GM19397 (cell line): ENCODE data around the gene HOXA10.

Source experiments
- ATAC-seq: cut with Tn5 transposase; IDR thresholded peaks from one replicate; pipeline ENCODE4 v1.9.1; 2021; ENCODE audit warnings: mild to moderate bottlenecking, moderate library complexity; ENCODE audit not compliant: unreplicated experiment

The HOXA10 gene

DNA sequence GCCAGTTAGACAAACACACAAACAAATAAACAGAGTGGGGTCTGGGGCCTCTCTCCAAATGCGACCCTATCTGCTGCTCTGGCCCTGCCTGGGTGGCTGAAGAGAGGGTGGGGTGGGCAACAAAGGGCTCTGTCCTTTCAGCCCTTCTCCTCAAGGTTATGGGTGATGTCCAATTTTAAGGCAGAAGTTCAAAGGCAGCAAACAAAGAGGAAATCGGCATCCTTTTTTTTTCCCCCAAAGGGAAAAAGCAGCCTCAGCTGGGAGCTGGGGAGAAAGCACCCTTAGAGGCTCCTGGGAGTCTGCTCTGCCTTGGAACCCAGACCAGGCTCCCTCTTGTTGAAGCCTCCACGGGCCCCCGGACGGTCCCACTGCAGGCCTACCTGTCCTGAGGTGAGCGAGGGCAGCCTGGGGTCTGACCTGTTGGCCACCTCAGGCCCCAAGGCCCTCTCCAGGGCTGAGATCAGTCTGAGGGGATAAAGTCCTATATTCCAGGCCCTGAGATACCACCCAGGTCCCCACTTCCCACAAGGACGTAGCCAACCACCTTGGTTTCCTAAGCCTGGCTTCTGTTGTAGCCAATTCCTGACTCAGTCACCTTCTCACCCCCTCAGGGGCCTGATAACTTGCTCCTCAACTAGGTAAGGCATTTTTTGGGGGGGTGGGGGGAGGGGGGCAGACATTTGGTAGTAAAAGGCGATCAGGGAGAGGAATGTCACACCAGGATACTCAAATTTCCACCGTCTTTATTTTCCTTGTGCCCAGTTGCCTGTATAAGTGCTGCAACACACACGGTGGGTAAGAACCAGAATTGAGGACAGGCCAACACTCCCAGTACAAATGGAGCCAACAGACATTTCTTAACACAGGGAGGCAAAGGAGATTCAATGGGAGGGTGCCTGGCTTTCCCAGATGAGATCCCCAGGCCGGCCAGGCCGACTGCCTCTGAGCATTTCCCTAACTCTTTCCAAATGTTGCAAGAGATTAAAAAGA is 6.6 kb upstream of the HOXA10 start:
- ATAC-seq = no peak

DNA sequence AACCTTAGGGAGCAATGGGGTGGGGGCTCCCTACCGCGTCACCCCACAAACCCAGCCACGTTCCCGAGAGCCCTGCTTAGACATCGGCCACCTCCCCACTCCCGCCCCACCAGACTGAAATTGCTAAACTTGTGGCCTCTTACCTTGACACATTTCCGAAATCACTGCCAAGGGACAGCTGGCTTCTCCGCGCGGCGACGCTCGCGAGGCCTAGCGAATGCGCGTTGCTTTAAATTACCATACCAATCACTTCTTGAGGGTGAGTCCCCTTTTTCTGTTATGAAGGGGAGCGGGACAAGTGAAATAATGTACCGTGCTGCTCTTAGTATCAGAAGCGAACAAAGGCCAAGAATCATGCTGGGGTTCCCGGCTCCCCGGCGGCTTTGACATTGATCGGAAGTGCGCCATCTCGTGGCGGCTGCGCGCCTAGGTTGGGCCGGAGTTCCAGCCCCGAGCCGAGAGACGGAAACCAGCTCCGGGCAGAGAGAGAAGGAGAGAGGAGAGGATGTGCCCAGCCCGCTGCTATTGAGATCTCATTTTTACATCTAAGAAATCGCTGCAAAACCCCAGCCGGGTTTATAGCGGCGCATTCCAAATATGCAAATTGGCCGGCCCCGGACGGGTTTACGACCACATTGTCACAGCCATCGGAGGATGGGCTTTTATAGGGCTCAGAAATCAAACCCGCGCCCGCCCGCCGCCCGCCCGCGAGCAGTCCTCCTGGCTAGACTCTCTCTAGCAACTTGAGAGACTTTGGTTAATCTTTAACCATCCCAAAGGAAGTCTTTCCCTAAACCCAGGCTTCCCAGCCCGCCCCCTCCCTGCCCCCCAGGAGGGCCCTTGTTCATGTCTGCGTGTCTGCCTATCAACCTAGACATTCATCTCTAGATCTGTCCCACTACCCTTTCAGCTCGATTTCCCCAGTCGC is 5.6 kb upstream of the HOXA10 start:
- ATAC-seq = no peak

DNA sequence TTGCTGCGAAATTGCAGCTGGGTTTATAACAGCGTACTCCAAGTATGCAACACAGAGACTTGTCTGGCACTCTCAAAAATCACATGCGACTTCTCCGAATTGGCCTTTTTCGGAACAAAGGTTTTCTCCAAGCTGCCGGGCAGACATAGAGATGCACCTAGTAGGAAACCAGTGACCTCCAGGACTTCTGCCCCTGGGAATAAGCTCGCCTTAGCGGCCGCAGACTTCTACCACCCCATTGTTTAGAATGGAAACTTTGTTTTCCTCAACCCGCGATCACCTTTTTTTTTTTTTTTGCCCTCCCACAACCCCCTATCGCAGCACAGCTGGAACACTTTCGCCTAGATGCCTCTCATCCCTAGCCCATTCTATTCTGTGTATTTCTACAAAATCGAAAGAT is 4.9 kb upstream of the HOXA10 start:
- no peak for ATAC-seq

DNA sequence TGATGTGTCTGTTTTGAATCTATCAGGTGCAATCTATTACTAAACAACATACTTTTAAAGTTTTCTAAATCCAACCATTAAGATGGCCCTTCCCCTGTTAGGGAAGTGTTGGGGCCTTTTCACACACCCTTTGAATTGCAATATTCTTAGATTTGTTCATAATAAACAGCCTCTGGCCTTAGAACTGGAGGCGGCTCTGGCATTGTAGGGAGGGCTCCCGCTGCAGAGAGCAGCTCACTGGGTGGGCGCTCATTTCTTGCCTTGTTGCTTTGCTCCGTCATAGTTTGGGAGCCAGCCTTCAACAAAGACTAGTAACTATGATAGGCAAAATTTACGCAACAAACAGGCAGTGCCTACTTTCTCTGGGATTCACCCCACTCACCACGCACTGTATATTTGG is 4.2 kb upstream of the HOXA10 start:
- ATAC-seq = no peak

DNA sequence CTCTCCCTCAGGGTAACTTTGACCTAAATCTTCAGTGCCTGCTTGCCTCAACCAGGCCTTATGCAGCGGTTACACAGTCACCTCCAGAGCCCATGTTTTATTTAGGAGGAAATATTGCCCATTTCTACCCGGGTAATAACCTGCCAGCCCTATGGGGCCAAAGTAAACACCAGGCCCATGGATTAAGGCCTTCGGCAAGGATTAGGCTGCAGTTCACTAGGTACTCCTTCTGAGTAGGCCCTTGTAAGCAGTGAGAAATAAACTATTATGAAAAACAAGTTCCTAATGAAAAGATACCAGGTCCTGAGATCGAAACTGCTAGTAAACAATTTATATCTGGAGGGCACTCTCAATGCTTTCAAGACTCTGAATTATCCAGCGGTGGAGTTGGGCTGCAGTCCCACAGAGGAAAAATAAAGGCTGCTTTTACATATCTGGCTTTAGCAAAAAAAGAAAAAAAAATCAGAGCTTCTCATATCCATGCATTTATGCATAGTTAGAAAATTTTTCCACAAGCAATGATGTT is 3.7 kb upstream of the HOXA10 start:
- ATAC-seq = no peak

DNA sequence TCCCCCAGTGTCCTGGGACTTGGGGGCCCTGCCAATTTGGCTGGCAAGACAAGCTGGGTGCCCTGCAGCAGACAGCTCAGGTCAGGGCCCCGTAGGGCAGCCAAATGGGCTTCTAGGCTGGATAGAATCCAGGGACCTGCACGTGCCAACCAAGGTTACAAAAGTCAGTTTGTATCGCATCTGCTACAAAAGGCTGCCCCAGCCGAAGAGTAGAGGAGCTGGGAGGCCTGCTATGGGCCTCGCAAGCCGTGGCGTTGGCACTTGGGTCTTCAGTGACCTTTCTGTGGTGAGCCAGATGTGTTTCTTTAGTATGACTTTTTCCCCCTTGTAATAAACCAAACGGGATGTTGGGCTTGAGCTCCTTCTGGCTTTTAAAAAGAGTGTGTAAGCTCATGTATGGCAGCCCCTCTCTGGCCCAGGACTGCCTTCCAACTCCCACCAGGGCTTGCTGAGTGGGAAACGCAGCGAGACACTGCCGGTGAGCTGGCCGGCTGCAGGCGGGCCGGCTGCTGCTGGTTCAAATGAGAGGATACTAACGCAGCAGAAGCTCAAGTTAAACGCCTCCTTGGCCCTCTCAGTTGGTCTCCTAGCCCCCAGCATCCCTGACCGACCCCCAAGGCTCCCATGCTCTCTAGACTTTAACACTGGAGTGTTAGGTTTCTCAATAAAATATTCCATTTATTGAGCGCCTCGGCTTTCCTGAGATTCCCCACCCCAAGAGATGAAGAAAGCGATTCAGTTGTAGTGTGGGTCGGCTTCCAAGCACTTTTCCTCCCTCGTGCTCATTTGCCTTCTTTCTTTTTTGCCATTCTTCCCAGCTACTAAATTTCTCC is 3.1 kb upstream of the HOXA10 start:
- ATAC-seq = no peak

DNA sequence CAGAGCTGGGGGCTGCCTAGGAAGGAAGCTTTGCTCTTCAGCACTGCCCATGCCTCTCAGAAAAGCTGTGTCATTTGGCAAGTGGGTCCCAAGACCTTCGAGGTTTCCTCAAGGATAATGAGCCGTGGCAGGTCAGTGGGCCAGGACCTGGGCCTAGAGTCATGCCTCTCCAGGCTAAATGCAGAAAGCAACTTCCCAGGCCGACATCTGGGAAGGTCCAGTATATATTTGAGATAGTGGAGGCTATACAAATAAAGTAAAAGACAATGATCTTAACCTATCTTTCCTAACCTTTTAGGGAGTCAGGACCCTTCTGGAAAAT is 2.4 kb upstream of the HOXA10 start:
- no peak for ATAC-seq

DNA sequence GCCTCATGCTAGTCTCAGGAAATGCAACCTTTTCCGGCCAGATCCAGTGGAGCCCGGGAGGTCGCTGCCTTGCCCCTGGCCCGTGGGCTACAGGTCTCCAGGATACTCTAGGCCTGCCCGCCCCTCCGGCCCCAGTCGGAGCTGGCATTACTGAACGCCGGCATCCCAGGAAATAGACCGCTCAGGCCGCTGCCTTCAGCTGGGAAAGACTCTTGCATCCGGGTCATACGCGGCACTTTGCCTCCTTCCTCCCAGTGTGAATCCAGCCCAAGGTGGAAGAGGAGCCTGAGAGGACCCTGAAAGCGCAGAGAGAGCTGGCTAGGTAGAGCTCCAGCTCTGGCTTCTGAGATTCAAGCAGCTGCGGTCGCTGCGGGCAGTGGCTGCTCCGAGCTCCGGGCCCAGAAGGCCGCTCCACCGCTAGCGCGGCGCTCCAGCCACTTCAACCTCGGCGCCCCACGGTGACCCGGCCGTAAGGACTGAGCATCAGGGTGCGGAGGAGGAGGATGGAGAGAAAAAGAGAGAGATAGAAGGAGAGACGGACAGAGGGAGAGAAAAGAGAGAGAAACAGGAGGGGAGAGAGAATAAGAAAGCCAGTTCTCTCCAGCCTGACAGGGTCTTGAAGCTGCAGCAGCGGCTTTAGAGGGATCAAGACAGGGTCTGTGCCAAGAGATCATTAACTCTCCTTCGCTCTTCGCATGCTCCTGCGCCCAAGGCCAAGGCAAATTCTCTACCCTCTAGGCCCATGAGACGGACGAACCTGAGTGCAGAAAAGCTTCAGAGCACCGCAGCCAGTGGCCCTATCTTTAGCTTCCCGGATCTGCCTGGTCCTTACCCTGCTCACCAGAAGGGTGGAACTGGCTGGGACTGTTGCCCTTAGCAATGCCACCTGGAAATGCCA is 1.8 kb upstream of the HOXA10 start:
- no peak for ATAC-seq

DNA sequence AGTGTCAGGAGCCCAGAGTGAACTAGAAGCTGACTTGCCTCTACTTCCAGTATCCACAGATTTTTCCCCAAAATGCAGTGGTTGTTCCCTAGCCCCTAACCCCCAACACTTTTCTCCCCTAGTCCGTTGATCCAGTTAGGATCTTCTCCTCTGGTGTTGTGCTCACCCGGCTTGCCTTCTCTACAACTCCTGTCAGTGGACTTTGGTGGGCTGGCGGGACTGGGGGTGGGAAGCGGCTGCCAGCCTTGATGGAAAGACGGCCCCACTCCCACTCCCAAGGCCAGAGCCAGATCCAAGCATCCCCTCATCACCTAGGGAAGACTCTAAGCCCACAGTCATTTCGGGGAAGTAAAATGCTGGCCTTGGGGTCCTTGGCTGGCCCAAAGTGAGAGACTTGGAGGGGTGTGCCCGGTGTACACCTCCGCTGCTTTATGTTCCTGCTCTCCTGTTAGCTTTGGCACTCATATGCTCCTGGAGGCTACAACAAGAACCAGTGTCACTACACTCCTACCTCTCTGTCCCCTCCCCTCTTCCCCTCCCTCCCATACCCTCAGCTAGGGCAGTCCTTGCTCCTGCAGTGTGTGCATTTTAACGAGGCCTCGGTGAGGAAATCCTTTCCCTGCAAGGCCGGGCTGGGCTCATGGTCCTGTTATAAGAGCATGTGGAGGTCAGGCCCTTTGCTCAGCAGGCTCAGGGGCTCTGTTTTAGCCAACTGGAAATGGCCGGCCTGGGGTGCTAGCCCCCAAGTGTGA is 930 bp upstream of the HOXA10 start:
- ATAC-seq = no peak

DNA sequence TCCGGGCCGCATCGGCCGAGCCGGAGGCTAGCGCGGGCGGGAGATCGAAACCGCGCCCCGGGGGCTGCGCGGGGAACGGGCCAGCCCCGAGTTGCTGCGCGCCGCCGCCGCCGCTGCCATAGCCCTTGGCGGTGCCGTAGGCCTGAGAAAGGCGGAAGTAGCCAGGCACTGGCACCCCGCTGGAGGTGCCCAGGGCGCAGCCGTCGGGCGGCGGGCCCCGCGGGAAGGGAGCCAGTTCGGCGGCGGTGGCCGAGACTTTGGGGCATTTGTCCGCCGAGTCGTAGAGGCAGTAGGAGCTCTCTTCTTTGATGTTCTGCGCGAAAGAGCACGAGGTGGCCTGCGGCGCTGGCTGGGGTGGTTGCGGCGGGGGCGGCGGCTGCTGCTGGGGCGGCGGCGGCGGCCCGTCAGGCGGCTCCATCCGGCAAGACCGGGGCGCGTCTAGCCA is 587 bp downstream of the HOXA10 start:
- ATAC-seq = no peak

DNA sequence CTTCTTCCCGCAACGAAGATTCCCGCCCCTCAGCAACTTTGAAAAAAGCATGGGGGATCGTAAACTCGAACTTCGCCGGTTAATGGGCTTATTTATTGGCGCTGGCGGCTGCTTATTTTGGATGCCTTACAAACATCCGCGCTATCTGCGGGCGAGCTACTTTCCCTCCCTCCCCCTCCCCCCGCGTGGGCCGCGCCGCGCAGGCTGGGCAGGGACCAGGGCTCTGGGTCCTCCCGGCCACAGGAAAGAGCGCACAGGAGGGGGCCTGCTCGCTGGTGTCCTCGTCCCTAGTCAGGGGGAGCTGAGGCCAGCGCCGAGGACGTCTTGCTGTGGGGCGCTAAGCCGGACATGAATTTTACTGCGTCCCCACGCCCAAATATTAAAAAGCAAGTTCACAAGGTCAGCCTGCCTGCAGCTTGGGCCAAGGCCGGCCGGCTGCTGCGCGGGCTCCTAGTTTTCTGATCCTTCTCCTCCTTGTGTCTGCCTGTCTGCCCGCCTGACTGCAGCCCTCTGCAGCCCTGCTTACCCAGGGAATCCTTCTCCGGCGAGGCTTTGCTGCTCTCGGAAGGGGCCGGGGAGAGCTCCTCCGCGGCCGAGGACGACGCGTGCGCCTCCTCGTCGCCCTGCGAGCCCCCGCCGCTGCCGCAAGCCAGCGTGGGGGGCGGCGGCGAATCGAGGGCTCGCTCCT is 1.2 kb downstream of the HOXA10 start:
- ATAC-seq = no peak

DNA sequence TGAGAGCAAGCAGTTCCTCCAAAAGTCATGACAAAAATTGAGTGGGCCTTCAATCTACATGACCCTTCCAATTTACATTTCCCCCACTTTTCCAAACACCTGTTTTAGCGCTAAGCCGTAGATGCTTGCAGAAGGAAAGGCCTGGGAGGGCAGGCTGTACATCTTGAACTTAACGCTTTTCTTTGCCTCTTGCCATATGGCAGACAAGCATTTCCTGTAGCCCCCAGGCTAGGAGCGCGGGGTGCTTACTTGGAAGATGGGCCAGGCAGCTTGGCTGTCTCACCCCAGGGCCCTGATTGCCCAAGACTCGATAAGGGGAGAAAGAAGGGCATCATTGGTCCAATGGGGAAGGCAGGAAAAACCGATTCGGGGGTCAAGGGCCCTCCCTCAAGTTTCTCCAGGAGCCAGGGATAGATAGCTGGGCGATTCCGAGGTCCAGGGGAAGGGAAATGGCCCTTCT is 1.8 kb downstream of the HOXA10 start:
- no peak for ATAC-seq

DNA sequence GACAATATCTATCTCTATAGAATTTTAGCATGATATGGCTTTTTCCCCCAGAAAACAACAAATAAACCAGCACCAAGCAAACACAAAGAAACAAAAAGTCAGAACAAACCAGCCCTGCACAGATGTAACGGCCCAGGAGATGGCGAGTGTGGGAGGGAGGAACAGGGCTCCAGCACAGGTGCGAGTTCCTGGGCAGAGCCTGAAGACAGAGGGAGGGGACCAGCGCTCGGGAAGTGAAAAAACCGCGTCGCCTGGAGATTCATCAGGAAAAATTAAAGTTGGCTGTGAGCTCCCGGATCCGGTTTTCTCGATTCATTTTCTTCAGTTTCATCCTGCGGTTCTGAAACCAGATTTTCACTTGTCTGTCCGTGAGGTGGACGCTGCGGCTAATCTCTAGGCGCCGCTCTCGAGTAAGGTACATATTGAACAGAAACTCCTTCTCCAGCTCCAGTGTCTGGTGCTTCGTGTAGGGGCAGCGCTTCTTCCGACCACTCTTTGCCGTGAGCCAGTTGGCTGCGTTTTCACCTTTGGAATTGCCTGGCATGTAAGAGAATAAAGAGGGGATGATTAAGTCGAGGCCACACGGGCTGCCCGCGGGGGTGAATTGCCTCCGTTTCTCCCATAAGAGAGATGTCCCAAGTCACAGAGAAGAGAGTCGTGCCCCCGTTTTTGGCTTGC is 2.3 kb downstream of the HOXA10 start:
- ATAC-seq = no peak

DNA sequence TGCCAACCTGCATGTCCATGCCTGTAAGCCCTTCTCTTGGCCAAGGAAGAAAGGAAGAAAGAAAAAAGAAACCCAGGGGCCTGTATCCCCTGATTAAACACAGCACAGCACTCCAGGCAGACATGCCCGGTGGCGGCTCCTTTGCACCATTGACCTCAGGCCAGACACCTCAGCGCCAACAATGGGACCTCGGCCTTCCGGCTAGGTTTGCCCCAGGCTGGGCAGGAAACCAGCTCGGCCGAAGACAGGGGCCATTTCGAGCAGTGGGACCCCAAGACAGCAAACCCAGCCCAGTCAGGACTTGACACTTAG is 2.8 kb downstream of the HOXA10 start:
- no peak for ATAC-seq

DNA sequence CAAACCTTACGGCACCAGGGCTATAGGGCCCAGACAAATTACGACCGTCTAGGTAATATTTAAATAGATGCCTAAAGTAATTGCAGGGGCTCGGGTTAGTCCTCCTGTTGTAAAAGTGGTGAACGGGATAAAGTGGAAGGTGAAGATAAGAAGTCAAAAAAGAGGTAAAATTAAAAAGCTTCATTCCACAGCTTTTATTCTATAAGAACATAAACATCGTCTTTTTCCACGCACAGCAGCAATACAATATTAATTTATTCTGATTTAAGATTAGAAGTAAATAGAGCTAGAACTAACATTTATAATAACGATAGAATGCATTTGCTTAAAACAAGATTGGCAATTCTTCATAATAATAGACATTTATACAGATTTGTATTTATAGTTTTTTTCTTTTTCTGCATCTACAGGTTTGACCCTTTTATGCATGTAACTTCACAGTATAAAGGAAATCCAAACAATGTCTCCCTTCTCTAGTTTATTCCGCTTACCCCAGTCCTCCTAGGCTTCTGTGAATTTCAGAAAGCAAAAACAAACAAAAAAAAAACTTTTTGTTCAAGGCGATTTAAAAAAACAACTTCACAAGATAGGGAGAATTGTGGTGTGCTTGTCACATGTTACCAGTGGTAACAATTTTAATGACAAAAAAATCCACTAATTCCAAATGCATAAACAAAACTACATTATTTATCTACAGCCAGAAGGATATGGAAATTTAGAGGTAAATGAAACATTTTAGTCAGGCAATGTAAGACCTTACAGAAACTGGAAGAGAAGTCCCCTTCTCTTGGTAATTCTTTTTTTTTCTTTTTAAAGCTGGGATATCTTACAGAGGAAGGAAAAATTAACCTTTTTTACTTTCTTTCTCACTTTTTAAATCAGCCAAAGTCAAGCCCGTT is 3.4 kb downstream of the HOXA10 start:
- no peak for ATAC-seq

DNA sequence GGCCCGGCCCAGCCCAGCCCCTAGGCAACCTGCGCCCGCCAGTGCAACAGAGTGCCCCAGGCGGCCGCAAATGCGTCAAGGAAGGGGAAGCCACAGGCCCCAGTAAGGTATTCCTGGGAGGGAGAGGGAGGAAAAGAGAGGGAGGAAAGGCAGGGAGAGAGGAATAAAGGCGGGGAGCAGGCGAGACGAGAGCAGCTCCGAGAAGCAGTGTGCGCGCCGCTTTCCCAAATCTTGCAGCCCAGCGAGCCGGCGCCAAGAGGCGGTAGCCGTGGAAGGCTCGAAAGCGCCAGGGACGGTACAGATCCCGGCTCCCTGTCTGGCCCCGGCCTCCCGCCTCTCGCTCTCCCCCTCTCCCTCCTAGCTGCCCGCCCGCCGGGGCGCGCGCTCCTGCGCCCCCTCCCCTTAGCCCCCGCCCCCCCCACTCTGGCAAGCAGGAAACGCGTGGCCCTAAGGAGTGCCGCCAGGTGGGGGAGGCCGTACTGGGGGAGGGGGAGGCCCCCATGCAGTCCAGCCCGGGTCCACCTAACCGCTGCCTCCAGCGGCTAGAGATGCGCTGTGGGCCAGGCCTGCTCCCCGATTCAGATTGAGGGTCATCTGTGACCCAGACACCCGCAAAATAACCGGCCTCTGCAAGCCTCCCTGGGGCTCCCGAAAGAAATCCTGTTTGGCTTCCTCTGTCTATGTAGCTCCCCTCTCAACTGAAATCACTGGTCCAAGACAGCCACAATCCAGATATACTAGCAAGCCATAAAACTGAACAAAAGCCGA is 4.3 kb downstream of the HOXA10 start:
- ATAC-seq = no peak
